Type B pancreatic cell (in vitro differentiated cells): ENCODE results near the gene PRKCE. TPM values are rescaled to one million over a fixed set of nuclear protein-coding genes. Genes with fewer than 3 reads are reported as not detected.

ENCODE experiments used
- DNase-seq: peaks from one replicate; pipeline ENCODE4 v3.0.0; 2021; ENCODE audit warnings: mixed read lengths; ENCODE audit not compliant: unreplicated experiment; ENCODE audit errors: extremely low spot score
- H3K27ac Mint-ChIP-seq: 2 replicates; pipeline ENCODE4 v1.8.0; 2021; ENCODE audit warnings: mild to moderate bottlenecking, mixed read lengths
- H3K27me3 Mint-ChIP-seq: 2 replicates; pipeline ENCODE4 v1.8.0; 2021; ENCODE audit warnings: mixed read lengths
- H3K36me3 Mint-ChIP-seq: 2 replicates; pipeline ENCODE4 v1.8.0; 2021; ENCODE audit warnings: mixed read lengths
- H3K4me1 Mint-ChIP-seq: one replicate; pipeline ENCODE4 v1.8.0; 2021; ENCODE audit warnings: mixed read lengths; ENCODE audit not compliant: unreplicated experiment
- H3K4me3 Mint-ChIP-seq: 2 replicates; pipeline ENCODE4 v1.8.0; 2021; ENCODE audit warnings: mild to moderate bottlenecking, mixed read lengths
- H3K9me3 Mint-ChIP-seq: 2 replicates; pipeline ENCODE4 v1.8.0; 2021; ENCODE audit warnings: mixed read lengths
- CTCF ChIP-seq: fragments of 200-600 bp; sonication (generic); conservative IDR thresholded peaks from 2 replicates; pipeline ENCODE4 v1.5.0; 2021; ENCODE audit warnings: antibody characterized with exemption, mild to moderate bottlenecking
- total RNA-seq: library from RNA; stranded (reverse); gene quantifications from 2 replicates; pipeline ENCODE4 v1.2.1, GENCODE V29; 2021; ENCODE audit warnings: low replicate concordance

PRKCE gene
- total RNA-seq, 1 donor from 2014 or later = 21.2 TPM

DNA sequence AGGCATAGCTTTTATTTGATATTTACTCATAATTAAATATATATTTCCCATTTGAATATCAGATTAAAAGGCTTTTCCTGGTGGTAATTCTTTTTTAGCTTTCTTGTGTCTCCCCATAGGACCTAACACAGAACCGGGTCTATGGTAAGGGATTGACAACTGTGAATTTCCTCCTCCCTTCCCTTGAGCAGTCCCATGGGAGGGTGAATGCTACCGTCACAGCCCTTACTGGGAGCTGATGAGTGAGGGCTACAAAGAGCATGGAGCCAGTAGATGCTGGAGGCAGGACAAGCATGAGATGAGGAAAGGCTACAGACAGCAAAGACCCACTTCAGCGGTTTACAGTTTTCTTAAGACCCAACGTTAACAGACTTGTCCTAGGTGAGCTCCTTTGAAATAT, 475.1 kb downstream of the PRKCE start:
- no peaks in the 10 kb centered on the region for H3K27me3 Mint-ChIP-seq
- TF ChIP-seq CTCF = no peak
- no peaks in the 10 kb centered on the region for H3K4me1 Mint-ChIP-seq
- no peak overlapping the region for H3K27ac Mint-ChIP-seq
- DNase-seq = no peak
- H3K36me3 Mint-ChIP-seq = no peaks in the 10 kb centered on the region
- peaks cover 4% of the 10 kb centered on the region for H3K9me3 Mint-ChIP-seq
- H3K4me3 Mint-ChIP-seq = no peak overlapping the region

DNA sequence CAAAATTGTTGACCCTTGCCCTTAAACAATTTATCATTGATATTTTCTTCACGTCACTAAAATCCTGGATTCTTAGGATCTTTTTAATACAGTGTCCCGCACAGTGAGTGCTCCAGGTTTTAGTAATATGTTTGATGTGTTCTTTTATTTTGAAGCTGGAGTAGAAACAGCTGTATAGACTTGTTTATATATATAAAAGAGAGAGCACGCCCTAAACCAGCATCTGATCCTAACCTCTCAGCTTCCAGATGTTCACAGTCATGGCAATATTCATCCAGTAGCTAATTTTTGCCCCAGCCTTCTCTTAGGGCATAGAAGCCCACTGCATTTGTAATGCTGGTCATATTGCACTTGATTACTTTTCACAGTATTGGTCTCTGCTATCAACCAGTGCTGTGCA, 475.7 kb downstream of the PRKCE start:
- no peak overlapping the region for H3K4me3 Mint-ChIP-seq
- no peaks in the 10 kb centered on the region for H3K36me3 Mint-ChIP-seq
- TF ChIP-seq CTCF = no peak
- H3K9me3 Mint-ChIP-seq = peaks cover 4% of the 10 kb centered on the region
- H3K27me3 Mint-ChIP-seq = no peaks in the 10 kb centered on the region
- no peak for DNase-seq
- H3K4me1 Mint-ChIP-seq = no peaks in the 10 kb centered on the region
- no peak overlapping the region for H3K27ac Mint-ChIP-seq

- no peak for TF ChIP-seq CTCF
- H3K9me3 Mint-ChIP-seq = peaks cover 4% of the 10 kb centered on the region
- H3K4me1 Mint-ChIP-seq = peaks cover 9% of the 10 kb centered on the region
- no peaks in the 10 kb centered on the region for H3K36me3 Mint-ChIP-seq
- no peaks in the 10 kb centered on the region for H3K27me3 Mint-ChIP-seq
- no peak overlapping the region for H3K27ac Mint-ChIP-seq
- H3K4me3 Mint-ChIP-seq = no peak overlapping the region
- DNase-seq = no peak
Measured at GRCh38 chr2:46130511-46130910, 479.0 kb downstream of the PRKCE start.

GRCh38 chr2:46132996-46133395, 481.5 kb downstream of the PRKCE start:
- H3K36me3 Mint-ChIP-seq = peaks cover 4% of the 10 kb centered on the region
- peaks cover 23% of the 10 kb centered on the region for H3K4me1 Mint-ChIP-seq
- no peak overlapping the region for H3K4me3 Mint-ChIP-seq
- H3K27ac Mint-ChIP-seq = no peak overlapping the region
- no peak for DNase-seq
- H3K27me3 Mint-ChIP-seq = no peaks in the 10 kb centered on the region
- no peak for TF ChIP-seq CTCF
- peaks cover 4% of the 10 kb centered on the region for H3K9me3 Mint-ChIP-seq

- Mint-ChIP-seq H3K4me3 (no peak overlapping the region), H3K36me3 (peaks cover 4% of the 10 kb centered on the region), H3K4me1 (peaks cover 23% of the 10 kb centered on the region), H3K9me3 (peaks cover 4% of the 10 kb centered on the region), H3K27ac (no peak overlapping the region), H3K27me3 (no peaks in the 10 kb centered on the region)
- no peak for DNase-seq
- no peak for TF ChIP-seq CTCF
Measured at GRCh38 chr2:46134531-46135227, 483.2 kb downstream of the PRKCE start.
